Esophagus muscularis mucosa (tissue), 4 donors: ENCODE results near the gene SMO. TPM values are rescaled to one million over a fixed set of nuclear protein-coding genes. Genes with fewer than 3 reads are reported as not detected.
A peak's percentile ranks its signal among the peaks of the same experiment; 100 is the strongest.

ENCODE experiments used
- DNase-seq: peaks from one replicate; pipeline ENCODE4 v3.0.0-alpha.2; 2017; ENCODE audit errors: extremely low spot score
- H3K27ac ChIP-seq, 4 donors: fragments of 200-600 bp; sonication (generic); replicated peaks in 1 of 4; 1 replicate in 3 of 4; 2 replicates in 1 of 4; pipeline ENCODE4 v1.5.1; 2016 to 2019; ENCODE audit warnings: mild to moderate bottlenecking in 1 of 4
- H3K27me3 ChIP-seq, 4 donors: fragments of 200-600 bp; sonication (generic); one replicate each; pipeline versions ENCODE4 v1.5.1 to v1.6.0; 2016 to 2019
- H3K36me3 ChIP-seq, 4 donors: fragments of 200-600 bp; sonication (generic); one replicate each; pipeline ENCODE4 v1.5.1; 2016 to 2019
- H3K4me1 ChIP-seq, 4 donors: fragments of 200-600 bp; sonication (generic); one replicate each; pipeline ENCODE4 v1.5.1; 2016 to 2019
- H3K4me3 ChIP-seq, 4 donors: fragments of 200-600 bp; sonication (generic); 1 replicate in 2 of 4; 2 replicates in 2 of 4; pipeline ENCODE4 v1.5.1; 2016 to 2019; ENCODE audit warnings: mild to moderate bottlenecking in 4 of 4, moderate library complexity in 1 of 4
- H3K9me3 ChIP-seq, 4 donors: fragments of 200-600 bp; sonication (generic); 1 replicate in 3 of 4; 2 replicates in 1 of 4; pipeline ENCODE4 v1.5.1; 2016 to 2019
- EP300 ChIP-seq: sonication (generic); formaldehyde crosslinking; IDR thresholded peaks from one replicate; pipeline ENCODE4 v1.6.1; 2017; ENCODE audit warnings: antibody characterized with exemption
- POLR2A ChIP-seq: fragments of 450-650 bp; IDR thresholded peaks from one replicate; pipeline ENCODE4 v1.6.1; 2017; ENCODE audit warnings: antibody characterized with exemption, moderate library complexity, mild to moderate bottlenecking, low read depth
- POLR2AphosphoS5 ChIP-seq, 2 donors: sonication (generic); formaldehyde crosslinking; IDR thresholded peaks; one replicate each; pipeline ENCODE4 v1.6.1; 2017; ENCODE audit warnings: antibody characterized with exemption in 2 of 2
- WGBS: methylation state at CpG from one replicate; pipeline ENCODE4 v1.1.5; 2018; 5-methylcytosine and 5-hydroxymethylcytosine counted together
- intact Hi-C: fragments of 100-400 bp; cut with DNase I; formaldehyde crosslinking; loops from one replicate; pipeline ENCODE4 v1.15.1; 2023
- total RNA-seq, 4 donors: library from RNA; depleted of rRNA; stranded (reverse); fragments of >200 nt; gene quantifications; one replicate each; pipeline versions ENCODE4 v1.1.0 to v1.2.1, GENCODE V29; 2016
- TF ChIP-seq, protein P1 (sequence below), 3 experiments: fragments of 200-600 bp in 2 of 3; fragments of 450-650 bp in 1 of 3; sonication (generic) in 2 of 3; IDR thresholded peaks; one replicate each; pipeline ENCODE4 v1.5.1; 2017 to 2019; ENCODE audit warnings: antibody characterized with exemption in 3 of 3, mild to moderate bottlenecking in 2 of 3, moderate library complexity in 1 of 3

Gene SMO
- total RNA-seq, 4 donors from 2014 or later = 8.7 to 23.9 (median 14.5) TPM

DNA sequence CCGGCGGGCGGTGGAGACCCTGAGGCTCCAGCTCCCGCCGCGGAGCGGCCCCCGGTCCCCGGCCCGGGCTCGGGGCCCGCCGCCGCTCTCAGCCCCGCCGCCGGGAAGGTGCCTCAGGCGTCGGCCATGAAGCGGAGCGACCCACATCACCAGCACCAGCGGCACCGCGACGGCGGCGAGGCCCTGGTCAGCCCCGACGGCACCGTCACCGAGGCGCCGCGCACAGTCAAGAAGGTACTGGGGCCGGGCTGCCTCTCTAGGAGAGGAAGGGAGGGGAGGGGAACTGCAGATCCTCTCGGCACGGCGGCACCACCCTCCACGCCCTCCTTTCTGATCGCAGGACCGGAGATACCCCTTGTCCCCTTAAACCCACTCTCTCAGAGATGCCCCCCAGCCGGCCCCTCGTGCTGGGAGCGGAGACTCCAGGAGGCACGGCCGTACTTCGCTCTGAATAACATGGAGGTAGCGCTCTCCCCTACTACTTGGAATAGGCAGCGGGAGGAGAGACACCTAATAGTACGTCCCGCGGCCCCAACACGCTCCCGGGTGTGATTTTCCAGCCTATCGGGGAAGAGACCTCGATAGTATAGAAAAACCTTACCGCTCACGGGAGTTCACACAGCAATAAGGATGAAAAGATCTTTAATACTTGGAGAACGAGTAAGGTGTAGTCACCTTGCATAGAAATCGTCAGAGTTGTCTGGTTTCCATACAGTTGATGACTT lies 36.9 kb downstream of the SMO start:
- Histone ChIP-seq H3K27me3 (no peaks in the 10 kb centered on the region), H3K9me3 (no peaks in the 10 kb centered on the region), H3K4me3 (peak overlapping the region; percentile 85 to 98 (median 94)), H3K4me1 (peaks cover 5 to 44% (median 28%) of the 10 kb centered on the region in 4 donors), H3K27ac (peak overlapping the region; percentile 93 to 96 (median 94)), H3K36me3 (no peaks in the 10 kb centered on the region)
- TF ChIP-seq EP300 (no peak), POLR2A (no peak), POLR2AphosphoS5 (IDR thresholded peaks at IDR 0.05) (no peak)
- TF ChIP-seq, protein P1, sequence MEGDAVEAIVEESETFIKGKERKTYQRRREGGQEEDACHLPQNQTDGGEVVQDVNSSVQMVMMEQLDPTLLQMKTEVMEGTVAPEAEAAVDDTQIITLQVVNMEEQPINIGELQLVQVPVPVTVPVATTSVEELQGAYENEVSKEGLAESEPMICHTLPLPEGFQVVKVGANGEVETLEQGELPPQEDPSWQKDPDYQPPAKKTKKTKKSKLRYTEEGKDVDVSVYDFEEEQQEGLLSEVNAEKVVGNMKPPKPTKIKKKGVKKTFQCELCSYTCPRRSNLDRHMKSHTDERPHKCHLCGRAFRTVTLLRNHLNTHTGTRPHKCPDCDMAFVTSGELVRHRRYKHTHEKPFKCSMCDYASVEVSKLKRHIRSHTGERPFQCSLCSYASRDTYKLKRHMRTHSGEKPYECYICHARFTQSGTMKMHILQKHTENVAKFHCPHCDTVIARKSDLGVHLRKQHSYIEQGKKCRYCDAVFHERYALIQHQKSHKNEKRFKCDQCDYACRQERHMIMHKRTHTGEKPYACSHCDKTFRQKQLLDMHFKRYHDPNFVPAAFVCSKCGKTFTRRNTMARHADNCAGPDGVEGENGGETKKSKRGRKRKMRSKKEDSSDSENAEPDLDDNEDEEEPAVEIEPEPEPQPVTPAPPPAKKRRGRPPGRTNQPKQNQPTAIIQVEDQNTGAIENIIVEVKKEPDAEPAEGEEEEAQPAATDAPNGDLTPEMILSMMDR (IDR thresholded peaks at IDR 0.05) = no peak
- WGBS = 1% methylated on average over 11 of the region's 60 CpGs
- DNase-seq = no peak
- intact Hi-C loops = loop anchor here (10.0 kb wide), 1 partner anchor 139 kb away; no protein-coding TSS in a partner anchor

GRCh38 chr7:129225931-129226572 lies 37.6 kb downstream of the SMO start:
- H3K4me3 ChIP-seq = peak overlapping the region; percentile 85 to 98 (median 94)
- peak overlapping the region; percentile 93 to 96 (median 94) for H3K27ac ChIP-seq
- H3K36me3 ChIP-seq = no peaks in the 10 kb centered on the region
- DNase-seq = no peak
- intact Hi-C loops = loop anchor here (10.0 kb wide), 1 partner anchor 139 kb away; no protein-coding TSS in a partner anchor
- no peak for TF ChIP-seq EP300
- TF ChIP-seq, protein P1 (IDR thresholded peaks at IDR 0.05) = no peak
- TF ChIP-seq POLR2AphosphoS5 (IDR thresholded peaks at IDR 0.05) = no peak
- no peak for TF ChIP-seq POLR2A
- WGBS = 18% methylated on average over 11 of the region's 11 CpGs
- no peaks in the 10 kb centered on the region for H3K9me3 ChIP-seq
- no peaks in the 10 kb centered on the region for H3K27me3 ChIP-seq
- H3K4me1 ChIP-seq = peaks cover 5 to 44% (median 28%) of the 10 kb centered on the region in 4 donors

DNA sequence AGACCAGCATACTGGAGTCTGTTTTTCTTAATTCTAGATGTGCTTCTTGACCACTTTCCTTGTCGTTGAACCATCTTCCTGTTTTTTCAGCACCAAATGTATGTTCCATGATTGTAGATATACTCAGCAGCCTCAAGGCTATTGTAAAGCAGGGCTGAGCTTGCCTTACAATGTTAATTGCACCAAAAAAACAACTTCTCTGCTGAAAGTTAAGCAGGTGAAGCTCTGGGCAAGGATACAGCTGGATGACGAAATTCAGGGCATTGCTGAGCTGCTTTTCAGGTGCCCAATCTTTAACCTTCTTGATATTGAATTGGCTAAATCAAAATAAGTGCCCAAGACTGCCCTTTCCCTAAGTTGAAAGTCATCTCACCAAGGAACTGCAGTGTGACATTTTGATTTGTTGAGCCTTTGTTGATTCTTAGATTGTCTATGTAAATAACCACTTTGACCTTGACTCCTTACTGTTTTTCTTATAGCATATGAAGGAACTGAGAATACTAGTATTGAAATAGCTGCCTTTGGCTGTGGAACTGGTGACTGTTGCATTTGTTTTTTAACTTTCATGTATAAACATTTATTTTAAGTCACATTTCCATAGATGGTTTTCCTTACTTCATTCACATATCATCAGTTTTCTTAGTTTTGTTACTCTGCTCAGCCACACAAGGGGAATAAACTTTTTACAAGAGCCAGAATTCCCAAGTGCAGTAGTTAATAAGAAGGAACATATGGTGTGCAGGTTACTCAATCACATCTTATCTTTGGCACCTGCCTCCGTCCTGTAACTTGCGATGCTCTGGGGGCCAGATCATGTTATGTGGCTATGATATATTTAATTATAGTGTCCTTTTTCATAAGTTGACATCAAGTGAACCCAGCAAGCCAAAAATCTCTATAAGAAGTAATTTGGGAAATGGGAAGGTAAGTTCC lies 39.5 kb downstream of the SMO start:
- Histone ChIP-seq H3K36me3 (no peaks in the 10 kb centered on the region), H3K9me3 (no peaks in the 10 kb centered on the region), H3K27me3 (no peaks in the 10 kb centered on the region), H3K27ac (no peak overlapping the region), H3K4me3 (no peak overlapping the region), H3K4me1 (peaks cover 5 to 44% (median 28%) of the 10 kb centered on the region in 4 donors)
- TF ChIP-seq EP300 (no peak), POLR2AphosphoS5 (IDR thresholded peaks at IDR 0.05) (no peak), POLR2A (no peak)
- TF ChIP-seq, protein P1 (IDR thresholded peaks at IDR 0.05) = no peak
- intact Hi-C loops = loop anchor here (10.0 kb wide), 1 partner anchor 137 kb away; no protein-coding TSS in a partner anchor
- DNase-seq = no peak
- 90% methylated on average over 4 of the region's 4 CpGs for WGBS

DNA sequence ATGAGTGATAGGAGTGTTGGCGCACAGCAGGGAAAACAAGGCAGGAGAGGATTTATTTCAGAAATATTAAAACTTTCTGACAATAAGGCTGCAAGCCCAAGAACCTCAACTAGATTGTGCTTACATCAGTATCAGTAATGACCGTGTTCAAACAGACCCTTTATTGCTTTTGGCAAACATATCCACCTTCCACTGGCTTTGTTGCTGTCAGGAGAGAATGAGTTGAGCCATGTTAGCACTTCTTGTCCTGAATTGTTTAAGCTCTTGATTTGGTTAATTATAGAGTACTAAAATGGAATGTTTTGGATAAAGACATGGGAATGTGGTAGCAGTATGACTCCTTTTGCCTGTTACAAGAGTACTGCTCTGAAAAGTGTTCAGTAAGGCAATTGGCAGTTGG lies 40.2 kb downstream of the SMO start:
- Histone ChIP-seq H3K27ac (no peak overlapping the region), H3K9me3 (no peaks in the 10 kb centered on the region), H3K27me3 (no peaks in the 10 kb centered on the region), H3K4me3 (no peak overlapping the region), H3K4me1 (peaks cover 5 to 43% (median 27%) of the 10 kb centered on the region in 4 donors), H3K36me3 (no peaks in the 10 kb centered on the region)
- intact Hi-C loops = loop anchor here (10.0 kb wide), 1 partner anchor 136 kb away; no protein-coding TSS in a partner anchor
- no peak for TF ChIP-seq EP300
- no peak for TF ChIP-seq POLR2AphosphoS5 (IDR thresholded peaks at IDR 0.05)
- no peak for TF ChIP-seq POLR2A
- TF ChIP-seq, protein P1 (IDR thresholded peaks at IDR 0.05) = no peak
- DNase-seq = no peak
- 82% methylated on average over 2 of the region's 2 CpGs for WGBS
